ENCODE data around the gene EVA1B. TPM values are rescaled to one million over a fixed set of nuclear protein-coding genes. Genes with fewer than 3 reads are reported as not detected.

EVA1B gene
- total RNA-seq, 2 experiments from 2014 or later: 16.4 to 23.9 TPM

GRCh38 chr1:36322041-36322785 is 1.2 kb downstream of the EVA1B start:
- no peak for ATAC-seq
- no peak for DNase-seq
- H3K9me3 Mint-ChIP-seq (ENCODE audit: low read depth): no peaks in the 10 kb centered on the region
- peaks cover 8% of the 10 kb centered on the region for H3K27me3 Mint-ChIP-seq
- peak overlapping the region; percentile 71 for H3K4me3 Mint-ChIP-seq
- H3K36me3 Mint-ChIP-seq: no peaks in the 10 kb centered on the region
- H3K27ac Mint-ChIP-seq: no peak overlapping the region
- CTCF ChIA-PET: interaction anchor here (0.9 to 3.3 kb wide), 5 partner anchors 16 to 215 kb away, joined by 3 to 19 read pairs (median 6); partner anchors contain the start of genes SH3D21 and TRAPPC3
- H3K4me1 Mint-ChIP-seq: peaks cover 39% of the 10 kb centered on the region

- H3K27me3 Mint-ChIP-seq: peaks cover 8% of the 10 kb centered on the region
- H3K4me3 Mint-ChIP-seq: peak overlapping the region; percentile 21
- no peak overlapping the region for H3K27ac Mint-ChIP-seq
- ATAC-seq: no peak
- H3K4me1 Mint-ChIP-seq: peaks cover 30% of the 10 kb centered on the region
- H3K36me3 Mint-ChIP-seq: no peaks in the 10 kb centered on the region
- DNase-seq: no peak
- no peaks in the 10 kb centered on the region for H3K9me3 Mint-ChIP-seq (ENCODE audit: low read depth)
- CTCF ChIA-PET: interaction anchor here (0.9 to 3.3 kb wide), 3 partner anchors 14 to 47 kb away, joined by 3 to 19 read pairs (median 6); no protein-coding TSS in a partner anchor
These were observed 2.1 kb downstream of the EVA1B start for GRCh38 chr1:36321119-36321951.

GRCh38 chr1:36320767-36321118 is 2.7 kb downstream of the EVA1B start:
- Mint-ChIP-seq H3K27me3 (peaks cover 6% of the 10 kb centered on the region), H3K4me1 (peaks cover 27% of the 10 kb centered on the region), H3K9me3 (ENCODE audit: low read depth) (no peaks in the 10 kb centered on the region), H3K4me3 (peak overlapping the region; percentile 5), H3K36me3 (peaks cover 2% of the 10 kb centered on the region), H3K27ac (no peak overlapping the region)
- DNase-seq: no peak
- CTCF ChIA-PET: interaction anchor here (0.9 to 1.0 kb wide), 2 partner anchors 14 to 22 kb away, joined by 3 read pairs; no protein-coding TSS in a partner anchor
- ATAC-seq: no peak

- CTCF ChIA-PET: interaction anchor here (1.0 to 1.1 kb wide), 2 partner anchors 13 to 23 kb away, joined by 3 to 4 read pairs; no protein-coding TSS in a partner anchor
- H3K27me3 Mint-ChIP-seq: peaks cover 4% of the 10 kb centered on the region
- peak overlapping the region; percentile 5 for H3K4me3 Mint-ChIP-seq
- no peaks in the 10 kb centered on the region for H3K9me3 Mint-ChIP-seq (ENCODE audit: low read depth)
- peaks cover 25% of the 10 kb centered on the region for H3K4me1 Mint-ChIP-seq
- DNase-seq: no peak
- H3K27ac Mint-ChIP-seq: no peak overlapping the region
- ATAC-seq: no peak
- H3K36me3 Mint-ChIP-seq: peaks cover 5% of the 10 kb centered on the region
These were observed 3.1 kb downstream of the EVA1B start for GRCh38 chr1:36320291-36320761.

- peaks cover 29% of the 10 kb centered on the region for H3K4me1 Mint-ChIP-seq
- H3K36me3 Mint-ChIP-seq: peaks cover 15% of the 10 kb centered on the region
- ATAC-seq: no peak
- no peak overlapping the region for H3K27ac Mint-ChIP-seq
- no peak for DNase-seq
- H3K9me3 Mint-ChIP-seq (ENCODE audit: low read depth): no peaks in the 10 kb centered on the region
- CTCF ChIA-PET: interaction anchor here (0.5 to 1.9 kb wide), 5 partner anchors 8 to 1176 kb away, joined by 3 to 6 read pairs (median 3); no protein-coding TSS in a partner anchor
- peak overlapping the region; percentile 6 for H3K4me3 Mint-ChIP-seq
- no peaks in the 10 kb centered on the region for H3K27me3 Mint-ChIP-seq
These were observed 14.0 kb downstream of the EVA1B start for GRCh38 chr1:36309397-36309796.

GRCh38 chr1:36307601-36308330 is 15.7 kb downstream of the EVA1B start:
- Mint-ChIP-seq H3K4me3 (peak overlapping the region; percentile 89), H3K36me3 (peaks cover 24% of the 10 kb centered on the region), H3K27me3 (no peaks in the 10 kb centered on the region), H3K4me1 (peaks cover 32% of the 10 kb centered on the region), H3K9me3 (ENCODE audit: low read depth) (no peaks in the 10 kb centered on the region), H3K27ac (no peak overlapping the region)
- CTCF ChIA-PET: interaction anchor here (0.7 to 2.9 kb wide), 13 partner anchors 8 to 211 kb away, joined by 3 to 13 read pairs (median 4); partner anchors contain the start of genes EVA1B, LSM10 and TRAPPC3
- no peak for DNase-seq
- no peak for ATAC-seq

GRCh38 chr1:36306902-36307456 is 16.5 kb downstream of the EVA1B start:
- H3K36me3 Mint-ChIP-seq: peaks cover 28% of the 10 kb centered on the region
- DNase-seq (peak; percentile 95), ATAC-seq (peak; percentile 99)
- H3K27ac Mint-ChIP-seq: peak overlapping the region; percentile 87
- H3K4me3 Mint-ChIP-seq: peak overlapping the region; percentile 89
- CTCF ChIA-PET: interaction anchor here (0.6 to 2.9 kb wide), 16 partner anchors 9 to 210 kb away, joined by 3 to 13 read pairs (median 4); partner anchors contain the start of genes EVA1B, LSM10, THRAP3 and TRAPPC3
- H3K27me3 Mint-ChIP-seq: no peaks in the 10 kb centered on the region
- H3K4me1 Mint-ChIP-seq: peaks cover 32% of the 10 kb centered on the region
- H3K9me3 Mint-ChIP-seq (ENCODE audit: low read depth): no peaks in the 10 kb centered on the region

GRCh38 chr1:36306210-36306901 is 17.1 kb downstream of the EVA1B start, which contains the start of gene SH3D21:
Gene SH3D21 (plus strand): TSS chr1:36306368. CDS start chr1:36306421, 53 bp downstream.
- ATAC-seq: peak; percentile 38
- Mint-ChIP-seq H3K36me3 (peaks cover 27% of the 10 kb centered on the region), H3K4me1 (peaks cover 32% of the 10 kb centered on the region), H3K9me3 (ENCODE audit: low read depth) (no peaks in the 10 kb centered on the region), H3K27ac (peak within 1 kb of the TSS; percentile 87), H3K4me3 (peak within 1 kb of the TSS; percentile 89), H3K27me3 (no peaks in the 10 kb centered on the region)
- peak; percentile 71 for DNase-seq
- CTCF ChIA-PET: interaction anchor here (0.6 to 2.9 kb wide), 17 partner anchors 10 to 210 kb away, joined by 3 to 13 read pairs (median 4); partner anchors contain the start of genes EVA1B, LSM10, THRAP3 and TRAPPC3

- H3K27ac Mint-ChIP-seq: no peak overlapping the region
- peak overlapping the region; percentile 36 for H3K4me3 Mint-ChIP-seq
- peaks cover 31% of the 10 kb centered on the region for H3K36me3 Mint-ChIP-seq
- H3K4me1 Mint-ChIP-seq: peaks cover 32% of the 10 kb centered on the region
- H3K9me3 Mint-ChIP-seq (ENCODE audit: low read depth): no peaks in the 10 kb centered on the region
- no peak for ATAC-seq
- DNase-seq: no peak
- CTCF ChIA-PET: interaction anchor here (0.9 to 2.9 kb wide), 9 partner anchors 10 to 171 kb away, joined by 3 to 13 read pairs (median 6); partner anchors contain the start of genes EVA1B, LSM10 and THRAP3
- H3K27me3 Mint-ChIP-seq: no peaks in the 10 kb centered on the region
These were observed 17.6 kb downstream of the EVA1B start for GRCh38 chr1:36305915-36306209.

- Mint-ChIP-seq H3K9me3 (ENCODE audit: low read depth) (no peaks in the 10 kb centered on the region), H3K4me3 (peak overlapping the region; percentile 36), H3K36me3 (peaks cover 35% of the 10 kb centered on the region), H3K4me1 (peaks cover 29% of the 10 kb centered on the region), H3K27me3 (no peaks in the 10 kb centered on the region), H3K27ac (peak overlapping the region; percentile 72)
- CTCF ChIA-PET: interaction anchor here (0.9 to 2.9 kb wide), 6 partner anchors 11 to 146 kb away, joined by 3 to 13 read pairs (median 8); partner anchors contain the start of genes EVA1B and LSM10
- no peak for DNase-seq
- ATAC-seq: no peak
These were observed 18.2 kb downstream of the EVA1B start for GRCh38 chr1:36304970-36305914.

- H3K4me3 Mint-ChIP-seq: no peak overlapping the region
- no peaks in the 10 kb centered on the region for H3K27me3 Mint-ChIP-seq
- CTCF ChIA-PET: interaction anchor here (1.1 to 2.9 kb wide), 2 partner anchors 19 to 94 kb away, joined by 4 to 13 read pairs; partner anchors contain the start of gene LSM10
- DNase-seq (no peak), ATAC-seq (no peak)
- H3K36me3 Mint-ChIP-seq: peaks cover 37% of the 10 kb centered on the region
- H3K9me3 Mint-ChIP-seq (ENCODE audit: low read depth): no peaks in the 10 kb centered on the region
- H3K4me1 Mint-ChIP-seq: peaks cover 29% of the 10 kb centered on the region
- H3K27ac Mint-ChIP-seq: no peak overlapping the region
These were observed 18.9 kb downstream of the EVA1B start for GRCh38 chr1:36304521-36304920.
